GM10847 (cell line): ENCODE measurements around the gene TMEM250.

ENCODE experiments used
- POLR2A ChIP-seq: IDR thresholded peaks from 2 replicates; pipeline ENCODE4 v1.6.1; 2011; ENCODE audit not compliant: insufficient read length; ENCODE audit errors: extremely low read depth

The TMEM250 gene

GRCh38 chr9:136078498-136079011 is 40.1 kb downstream of the TMEM250 start:
- TF ChIP-seq POLR2A: no peak

GRCh38 chr9:136078024-136078423 is 40.7 kb downstream of the TMEM250 start:
- no peak for TF ChIP-seq POLR2A

GRCh38 chr9:136077491-136077890 is 41.2 kb downstream of the TMEM250 start:
- no peak for TF ChIP-seq POLR2A

- no peak for TF ChIP-seq POLR2A
Measured at GRCh38 chr9:136075881-136076678, 42.6 kb downstream of the TMEM250 start.

GRCh38 chr9:136075134-136075841 is 43.4 kb downstream of the TMEM250 start:
- no peak for TF ChIP-seq POLR2A

- TF ChIP-seq POLR2A: no peak
Measured at GRCh38 chr9:136074706-136075105, 44.0 kb downstream of the TMEM250 start.
